ENCODE data around the gene CLSTN2. TPM values are rescaled to one million over a fixed set of nuclear protein-coding genes. Genes with fewer than 3 reads are reported as not detected.

CLSTN2 gene
- total and polyA plus RNA-seq, 2 of the 4 experiments (the other 2 are of a cell fraction): under 0.01 to 0.07 TPM

- Histone ChIP-seq H2BK20ac (ENCODE audit: low read depth, low read length) (no peak overlapping the region), H2BK5ac (ENCODE audit: low read depth, low read length, poor library complexity, severe bottlenecking) (no peak overlapping the region), H3K18ac (ENCODE audit: low read depth, low read length) (no peak overlapping the region), H2BK15ac (ENCODE audit: low read depth, low read length) (no peak overlapping the region), H3K27ac (ENCODE audit: insufficient read depth, low read length) (no peak overlapping the region), H3K36me3 (ENCODE audit: control insufficient read depth, insufficient read depth, low read length) (no peaks in the 10 kb centered on the region), H3K27me3 (ENCODE audit: control insufficient read depth, insufficient read depth, low read length) (no peaks in the 10 kb centered on the region), H2AK5ac (ENCODE audit: low read depth, low read length) (no peak overlapping the region), H4K91ac (ENCODE audit: insufficient read depth, low read depth, low read length) (no peak overlapping the region), H2AK9ac (replicated peaks; ENCODE audit: low read depth, low read length, poor library complexity) (no peak overlapping the region), H3K4ac (ENCODE audit: low read depth, low read length) (no peak overlapping the region), H2AFZ (replicated peaks; ENCODE audit: low read length, poor library complexity) (no peak overlapping the region), H4K8ac (ENCODE audit: low read depth in 2 of 2, low read length in 2 of 2) (no peak overlapping the region), H3K4me1 (ENCODE audit: control insufficient read depth, insufficient read depth, low read length) (no peaks in the 10 kb centered on the region), H3K14ac (replicated peaks; ENCODE audit: low read depth, low read length) (no peak overlapping the region), H2BK120ac (ENCODE audit: low read depth, low read length) (no peak overlapping the region), H3K4me3 (ENCODE audit: insufficient read depth, low read depth, low read length) (no peak overlapping the region), H4K5ac (ENCODE audit: low read depth, low read length) (no peak overlapping the region), H3K9me3 (ENCODE audit: control insufficient read depth, insufficient read depth, low read length) (no peaks in the 10 kb centered on the region), H3K9ac (ENCODE audit: low read depth, low read length) (no peak overlapping the region), H3K9me1 (ENCODE audit: insufficient read depth, low read length) (no peaks in the 10 kb centered on the region), H4K20me1 (ENCODE audit: insufficient read depth, low read length) (no peaks in the 10 kb centered on the region), H3K79me1 (ENCODE audit: low read depth in 1 of 2, low read length in 2 of 2) (no peaks in the 10 kb centered on the region), H3K4me2 (ENCODE audit: low read depth, low read length) (no peak overlapping the region), H3K56ac (ENCODE audit: extremely low read depth, insufficient read depth, low read length) (no peak overlapping the region), H3K23ac (ENCODE audit: low read depth, low read length) (no peak overlapping the region)
- CTCF ChIA-PET: no interaction called here
- POLR2A ChIA-PET (ENCODE audit: unreplicated experiment): no interaction called here
- TF ChIP-seq CTCF (conservative IDR thresholded peaks at IDR 0.05; ENCODE audit: low read depth, low read length) (no peak), USF2 (IDR thresholded peaks at IDR 0.05; ENCODE audit: low read depth, low read length) (no peak)
- in situ Hi-C loops (cut with MboI; ENCODE audit: low sequenced_read_pairs) (no loop called here), intact Hi-C loops (cut with micrococcal nuclease) (no loop called here), dilution Hi-C loops (cut with HindIII; ENCODE audit: low sequenced_read_pairs, unreplicated experiment) (no loop called here)
- no CpG with 5 or more reads among the region's 1 CpG for WGBS, 2 experiments (ENCODE audit: extremely low coverage in 2 of 2, insufficient read length in 1 of 2)
- ATAC-seq (ENCODE audit: low read depth): no peak
- BruUV-seq (replicated peaks): no TSS peak
- no peak for DNase-seq
Observed at GRCh38 chr3:140081887-140082286, 146.9 kb downstream of the CLSTN2 start.

Measured in IMR-90 (cell line).